K562 (cell line): ENCODE data around the gene ATP5PD. TPM values are rescaled to one million over a fixed set of nuclear protein-coding genes. Genes with fewer than 3 reads are reported as not detected.

Experiments
- ATAC-seq: fragments of 200-7000 bp; cut with Tn5 transposase; 3 replicates; pipeline ENCODE4 v1.9.1; 2020; ENCODE audit warnings: moderate library complexity
- BruUV-seq: library from RNA; stranded (reverse); fragments of 400-500 nt; replicated peaks from 2 replicates; lab custom pipeline; 2021; lab: Mats Ljungman, UMichigan
- CTCF ChIA-PET: fragments of 300-600 bp; formaldehyde crosslinking; extraction: SDS; loops from one replicate; lab custom pipeline; 2021; ENCODE audit warnings: low intra/inter-chr PET ratio; lab: Yijun Ruan, JAX
- POLR2A ChIA-PET: fragments of 300-600, 350-650 bp; sonication (Branson Sonifier 250); formaldehyde crosslinking; extraction: SDS; loops from one replicate; lab custom pipeline; 2021; ENCODE audit warnings: antibody characterized with exemption, inconsistent platforms; lab: Yijun Ruan, JAX
- DNase-seq, 4 experiments: peaks; one replicate each; pipeline versions ENCODE4 v3.0.0 to v3.0.0-alpha.2; 2011 to 2018; ENCODE audit warnings: low spot score in 3 of 4, mixed read lengths in 3 of 4; ENCODE audit errors: extremely low read depth in 1 of 4
- FAIRE-seq: peaks from 2 replicates; lab custom pipeline; 2011; peaks lifted over from hg19 to GRCh38; lab: Jason Lieb, UNC
- H2AFZ ChIP-seq: 2 replicates; pipeline ENCODE4 v1.6.0; 2011; ENCODE audit warnings: low read depth, low read length, control low read depth, inconsistent platforms
- H3K27ac ChIP-seq: fragments of 200-600 bp; 3 replicates; pipeline ENCODE4 v1.8.0; 2011; ENCODE audit warnings: low read depth, mild to moderate bottlenecking, control low read depth, inconsistent platforms, low read length, moderate library complexity, mixed read lengths; ENCODE audit errors: extremely low read depth
- H3K27me3 ChIP-seq, 2 experiments: fragments of 300-600 bp in 1 of 2; 2 replicates in 1 of 2; 3 replicates in 1 of 2; pipeline versions ENCODE4 v1.6.0 to v1.8.0; 2011; ENCODE audit warnings: inconsistent platforms in 2 of 2, low read length in 2 of 2, mild to moderate bottlenecking in 1 of 2, mixed read lengths in 1 of 2, moderate library complexity in 1 of 2; ENCODE audit not compliant: control insufficient read depth in 2 of 2, insufficient read depth in 2 of 2
- H3K36me3 ChIP-seq: fragments of 300-600 bp; 3 replicates; pipeline ENCODE4 v1.8.0; 2011; ENCODE audit warnings: mild to moderate bottlenecking, low read length, inconsistent platforms; ENCODE audit not compliant: control insufficient read depth, insufficient read depth
- H3K4me1 ChIP-seq, 2 experiments: fragments of 200-600 bp in 1 of 2; replicated peaks in 1 of 2; 2 replicates in 1 of 2; 3 replicates in 1 of 2; pipeline versions ENCODE4 v1.5.1 to v1.8.0; 2011; ENCODE audit warnings: inconsistent platforms in 2 of 2, low read length in 2 of 2, mild to moderate bottlenecking in 1 of 2, mixed read lengths in 1 of 2, moderate library complexity in 1 of 2; ENCODE audit not compliant: control insufficient read depth in 2 of 2, insufficient read depth in 2 of 2
- H3K4me2 ChIP-seq: 2 replicates; pipeline ENCODE4 v1.6.1; 2011; ENCODE audit warnings: low read length, control low read depth, inconsistent platforms, mixed read lengths; ENCODE audit not compliant: insufficient read depth
- H3K4me3 ChIP-seq: fragments of 200-600 bp; sonication (generic), shearing (Covaris generic); 2 replicates; pipeline ENCODE4 v1.5.1; 2016; ENCODE audit warnings: control low read depth, inconsistent platforms
- H3K79me2 ChIP-seq: fragments of 200-600 bp; 3 replicates; pipeline ENCODE4 v1.8.0; 2011; ENCODE audit warnings: low read length, inconsistent platforms; ENCODE audit not compliant: control insufficient read depth, insufficient read depth
- H3K9ac ChIP-seq, 2 experiments: 2 replicates each; pipeline versions ENCODE4 v1.6.0 to v1.6.1; 2011; ENCODE audit warnings: low read depth in 2 of 2, low read length in 2 of 2, control low read depth in 1 of 2, inconsistent platforms in 1 of 2, mild to moderate bottlenecking in 1 of 2, mixed read lengths in 1 of 2; ENCODE audit not compliant: insufficient read depth in 1 of 2
- H3K9me1 ChIP-seq: one replicate; pipeline ENCODE4 v1.6.0; 2011; ENCODE audit warnings: inconsistent platforms, mild to moderate bottlenecking, low read length, moderate library complexity; ENCODE audit not compliant: control insufficient read depth, insufficient read depth
- H3K9me3 ChIP-seq: replicated peaks from 2 replicates; pipeline ENCODE4 v1.5.1; 2011; ENCODE audit warnings: low read depth, low read length, inconsistent platforms; ENCODE audit not compliant: control insufficient read depth, insufficient read depth
- H4K20me1 ChIP-seq: replicated peaks from 2 replicates; pipeline ENCODE4 v1.6.1; 2011; ENCODE audit warnings: low read length, inconsistent platforms, mixed read lengths; ENCODE audit not compliant: control insufficient read depth, insufficient read depth
- CEBPG ChIP-seq, 3 experiments: fragments of 200-800 bp in 1 of 3; sonication (Bioruptor generic) in 1 of 3; sonication (generic) in 1 of 3; formaldehyde crosslinking in 1 of 3; IDR thresholded peaks in 2 of 3; conservative IDR thresholded peaks in 1 of 3; 2 replicates each; pipeline versions ENCODE4 v1.6.1 to v1.8.0; 2016 to 2022; ENCODE audit warnings: missing compliant biosample characterization in 2 of 3, missing genetic modification characterization in 2 of 3, mild to moderate bottlenecking in 1 of 3, missing genetic modification reagents in 1 of 3
- ELF4 ChIP-seq: fragments of 450-650 bp; formaldehyde crosslinking; IDR thresholded peaks from 2 replicates; pipeline ENCODE4 v1.4.0; 2022; ENCODE audit warnings: missing genetic modification characterization
- GABPB2 ChIP-seq: fragments of 250-450 bp; sonication (Bioruptor Pico); conservative IDR thresholded peaks from 2 replicates; pipeline ENCODE4 v1.5.1; 2021; ENCODE audit warnings: mild to moderate bottlenecking
- GTF2A2 ChIP-seq: IDR thresholded peaks from 2 replicates; pipeline ENCODE4 v1.6.1; 2016; ENCODE audit warnings: mild to moderate bottlenecking, missing genetic modification characterization, missing compliant biosample characterization
- HCFC1 ChIP-seq: IDR thresholded peaks from 2 replicates; pipeline ENCODE4 v1.6.1; 2012; ENCODE audit warnings: low read depth, low read length, improper control_type of control experiment
- NKRF ChIP-seq: fragments of 450-650 bp; IDR thresholded peaks from 2 replicates; pipeline ENCODE4 v1.6.1; 2016; ENCODE audit warnings: borderline replicate concordance
- NR2C2 ChIP-seq, 2 experiments: fragments of 200-800 bp in 1 of 2; sonication (Bioruptor generic) in 1 of 2; sonication (generic) in 1 of 2; formaldehyde crosslinking in 1 of 2; IDR thresholded peaks; 2 replicates each; pipeline versions ENCODE4 v1.6.1 to v1.8.0; 2016 to 2022; ENCODE audit warnings: mild to moderate bottlenecking in 1 of 2, missing compliant biosample characterization in 1 of 2, missing genetic modification characterization in 1 of 2, missing genetic modification reagents in 1 of 2
- VEZF1 ChIP-seq: fragments of 200-800 bp; sonication (Bioruptor generic); IDR thresholded peaks from 2 replicates; pipeline ENCODE4 v1.6.1; 2017; ENCODE audit warnings: missing genetic modification characterization, missing compliant biosample characterization
- ZBTB33 ChIP-seq: sonication (generic); formaldehyde crosslinking; IDR thresholded peaks from 2 replicates; pipeline ENCODE4 v1.8.1; 2023; ENCODE audit warnings: mild to moderate bottlenecking, missing genetic modification reagents
- ZNF143 ChIP-seq: sonication (generic); formaldehyde crosslinking; IDR thresholded peaks from 2 replicates; pipeline ENCODE4 v1.9.0; 2022; ENCODE audit warnings: mild to moderate bottlenecking, missing genetic modification reagents
- ZNF398 ChIP-seq: fragments of 250-450 bp; sonication (Bioruptor Pico); IDR thresholded peaks from 2 replicates; pipeline ENCODE4 v1.8.0; 2021; ENCODE audit warnings: moderate library complexity, mild to moderate bottlenecking, inconsistent platforms
- ZNF75A ChIP-seq: fragments of 450-650 bp; formaldehyde crosslinking; IDR thresholded peaks from 2 replicates; pipeline ENCODE4 v1.4.0; 2020; ENCODE audit warnings: mild to moderate bottlenecking
- WGBS: fragments of 100-300 bp; shearing (Covaris generic); methylation state at CpG from one replicate; pipeline ENCODE4 v1.1.6; 2016; ENCODE audit warnings: low coverage, mixed read lengths; ENCODE audit not compliant: insufficient coverage; ENCODE audit errors: missing lambda C conversion rate; 5-methylcytosine and 5-hydroxymethylcytosine counted together
- in situ Hi-C: fragments of 300-500 bp; cut with MboI; formaldehyde crosslinking; loops from 4 replicates; pipeline ENCODE4 v1.15.0; 2018; ENCODE audit warnings: inconsistent platforms, mixed read lengths
- intact Hi-C: fragments of 100-400 bp; cut with micrococcal nuclease; formaldehyde crosslinking; loops from 2 replicates; pipeline ENCODE4 v1.14.2; 2022
- polyA plus RNA-seq, 8 experiments: library from polyadenylated mRNA; depleted of rRNA in 4 of 8; stranded (reverse) in 5 of 8; unstranded in 3 of 8; fragments of >200 nt; fragmentation: Nextera tagmentation in 2 of 8; fragmentation: Illumina TruSeq in 1 of 8; extraction: Ambion mirVana in 2 of 8; extraction: Trizol in 1 of 8; gene quantifications; 2 replicates each; pipeline versions ENCODE4 v1.2.1 to v1.2.3, GENCODE V29; 2011 to 2014; ENCODE audit warnings: inconsistent platforms in 1 of 8, missing spikeins in 1 of 8
- total RNA-seq, 7 experiments: library from RNA; depleted of rRNA in 6 of 7; stranded (reverse); fragments of >200 nt in 6 of 7; fragmentation: Illumina TruSeq in 2 of 7; extraction: Trizol in 2 of 7; gene quantifications; 2 replicates each; pipeline versions ENCODE4 v1.2.1 to v1.2.3, GENCODE V29; 2011 to 2021; ENCODE audit warnings: low replicate concordance in 1 of 7

Gene ATP5PD
- total and polyA plus RNA-seq, 9 of the 15 experiments (the other 6 are each of a cell fraction or from before 2014, with no cell fraction given), result 271 to 828 (median 432) TPM

- H2AFZ ChIP-seq, result peak overlapping the region; percentile 18; the same call in 1 of the 2 replicates
- H3K27ac ChIP-seq, result no peak overlapping the region
- H4K20me1 ChIP-seq, result no peaks in the 10 kb centered on the region
- H3K4me2 ChIP-seq, result no peak overlapping the region
- ChIA-PET POLR2A (interaction anchor here (0.7 to 1.2 kb wide), 5 partner anchors 12 to 505 kb away, joined by 3 to 4 read pairs (median 3); partner anchors contain the start of gene ARMC7), CTCF (no interaction called here)
- WGBS, result 54% methylated on average over 13 of the region's 14 CpGs
- H3K4me1 ChIP-seq, result peaks cover 37 to 40% of the 10 kb centered on the region in 2 experiments
- H3K36me3 ChIP-seq, result no peaks in the 10 kb centered on the region
- in situ Hi-C loops, result no loop called here
- no peak overlapping the region for H3K4me3 ChIP-seq
- peaks cover 5% of the 10 kb centered on the region for H3K9me1 ChIP-seq
- 0 out of 4 replicates have a peak overlapping the region, but pooled peaks of 1 of the 2 experiments have one; percentile 13 for H3K9ac ChIP-seq
- H3K9me3 ChIP-seq, result no peaks in the 10 kb centered on the region
- ATAC-seq (no peak), DNase-seq (peak in 1 of 4 experiments; percentile 55), FAIRE-seq (no peak)
- H3K27me3 ChIP-seq, result no peaks in the 10 kb centered on the region
- BruUV-seq, result no TSS peak
- intact Hi-C loops, result no loop called here
- H3K79me2 ChIP-seq, result no peaks in the 10 kb centered on the region
- no peak for TF ChIP-seq GABPB2 (CRISPR knock-in tag)
- no peak for TF ChIP-seq VEZF1 (CRISPR knock-in tag)
- TF ChIP-seq ELF4 (CRISPR knock-in tag), result no peak
- no peak for TF ChIP-seq NR2C2 (CRISPR knock-in tag; IDR thresholded peaks at IDR 0.05)
- peak; percentile 45; the same call in 1 of the 2 replicates for TF ChIP-seq NR2C2 (tag; IDR thresholded peaks at IDR 0.05)
- TF ChIP-seq ZNF75A (CRISPR knock-in tag), result no peak
- no peak for TF ChIP-seq GTF2A2
- no peak for TF ChIP-seq HCFC1
- TF ChIP-seq CEBPG (CRISPR knock-in tag; IDR thresholded peaks at IDR 0.05), result no peak
- no peak for TF ChIP-seq CEBPG (tag; conservative IDR thresholded peaks at IDR 0.05 in 1 of 2, IDR thresholded peaks at IDR 0.05 in 1 of 2)
- no peak for TF ChIP-seq NKRF
- TF ChIP-seq ZNF398, result no peak
- 0 out of 2 replicates have a peak, but pooled peaks have one; percentile 24 for TF ChIP-seq ZBTB33 (CRISPR knock-in tag)
- no peak for TF ChIP-seq ZNF143 (CRISPR knock-in tag)
These were observed 37.4 kb upstream of the ATP5PD start for GRCh38 chr17:75084039-75084660.
